Cardiac muscle cell (in vitro differentiated cells and primary cell): ENCODE data around the gene RAPGEF1. TPM values are rescaled to one million over a fixed set of nuclear protein-coding genes. Genes with fewer than 3 reads are reported as not detected.
A peak's percentile ranks its signal among the peaks of the same experiment; 100 is the strongest.

Experiments used
- DNase-seq, 2 donors: peaks; one replicate each; pipeline versions ENCODE4 v3.0.0 to v3.0.0-alpha.2; 2010 to 2017; ENCODE audit warnings: low read depth in 1 of 2, low spot score in 1 of 2
- H3K27ac ChIP-seq: fragments of 200-600 bp; sonication (generic); 2 replicates; pipeline ENCODE4 v1.5.1; 2016
- H3K27me3 ChIP-seq: fragments of 200-600 bp; sonication (generic); 2 replicates; pipeline ENCODE4 v1.6.0; 2016; ENCODE audit warnings: control low read depth
- H3K36me3 ChIP-seq: fragments of 200-600 bp; sonication (generic); 2 replicates; pipeline ENCODE4 v1.5.1; 2016; ENCODE audit warnings: control low read depth
- H3K4me1 ChIP-seq: fragments of 200-600 bp; sonication (generic); 2 replicates; pipeline ENCODE4 v1.8.1; 2017; ENCODE audit warnings: low read depth, mild to moderate bottlenecking, mixed run types
- H3K4me3 ChIP-seq: fragments of 200-600 bp; sonication (generic); 2 replicates; pipeline ENCODE4 v1.5.1; 2016; ENCODE audit warnings: mild to moderate bottlenecking
- H3K9me3 ChIP-seq: fragments of 200-600 bp; sonication (generic); 2 replicates; pipeline ENCODE4 v1.5.1; 2017; ENCODE audit warnings: low read depth, mild to moderate bottlenecking, control low read depth
- polyA plus RNA-seq: library from polyadenylated mRNA; unstranded; fragments of >200 nt; fragmentation: Nextera tagmentation; extraction: Ambion mirVana; gene quantifications from 2 replicates; pipeline ENCODE4 v1.2.1, GENCODE V29; 2016
- total RNA-seq: library from RNA; depleted of rRNA; stranded (reverse); fragments of >200 nt; gene quantifications from 2 replicates; pipeline ENCODE4 v1.2.3, GENCODE V29; 2016
- TF ChIP-seq, protein P1 (sequence below): IDR thresholded peaks from 2 replicates; pipeline ENCODE4 v1.5.1; 2012; ENCODE audit warnings: low read depth, mild to moderate bottlenecking, low read length

RAPGEF1 gene
- total and polyA plus RNA-seq, 2 experiments from 2014 or later: 42.1 to 51.1 TPM

DNA sequence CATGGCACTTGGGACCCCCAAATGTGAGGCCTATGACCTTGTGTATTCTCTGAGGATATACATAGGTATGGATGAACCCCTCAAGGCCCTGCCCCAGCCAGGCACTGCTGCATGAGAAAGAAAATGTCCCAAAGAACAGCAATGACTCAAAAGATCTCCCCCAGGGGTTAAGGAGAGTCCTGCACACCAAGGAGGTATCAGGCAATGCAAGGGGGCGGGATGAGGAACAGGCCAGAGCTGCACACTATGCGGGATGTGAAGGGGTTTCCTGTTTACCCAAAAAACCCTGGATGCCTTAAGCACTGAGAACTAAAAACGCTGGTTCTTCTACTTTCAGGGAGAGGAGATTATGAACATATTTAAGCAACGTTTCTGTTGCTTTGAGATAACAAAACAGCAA lies 3.4 kb downstream of the RAPGEF1 start:
- TF ChIP-seq, protein P1, sequence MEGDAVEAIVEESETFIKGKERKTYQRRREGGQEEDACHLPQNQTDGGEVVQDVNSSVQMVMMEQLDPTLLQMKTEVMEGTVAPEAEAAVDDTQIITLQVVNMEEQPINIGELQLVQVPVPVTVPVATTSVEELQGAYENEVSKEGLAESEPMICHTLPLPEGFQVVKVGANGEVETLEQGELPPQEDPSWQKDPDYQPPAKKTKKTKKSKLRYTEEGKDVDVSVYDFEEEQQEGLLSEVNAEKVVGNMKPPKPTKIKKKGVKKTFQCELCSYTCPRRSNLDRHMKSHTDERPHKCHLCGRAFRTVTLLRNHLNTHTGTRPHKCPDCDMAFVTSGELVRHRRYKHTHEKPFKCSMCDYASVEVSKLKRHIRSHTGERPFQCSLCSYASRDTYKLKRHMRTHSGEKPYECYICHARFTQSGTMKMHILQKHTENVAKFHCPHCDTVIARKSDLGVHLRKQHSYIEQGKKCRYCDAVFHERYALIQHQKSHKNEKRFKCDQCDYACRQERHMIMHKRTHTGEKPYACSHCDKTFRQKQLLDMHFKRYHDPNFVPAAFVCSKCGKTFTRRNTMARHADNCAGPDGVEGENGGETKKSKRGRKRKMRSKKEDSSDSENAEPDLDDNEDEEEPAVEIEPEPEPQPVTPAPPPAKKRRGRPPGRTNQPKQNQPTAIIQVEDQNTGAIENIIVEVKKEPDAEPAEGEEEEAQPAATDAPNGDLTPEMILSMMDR: no peak

DNA sequence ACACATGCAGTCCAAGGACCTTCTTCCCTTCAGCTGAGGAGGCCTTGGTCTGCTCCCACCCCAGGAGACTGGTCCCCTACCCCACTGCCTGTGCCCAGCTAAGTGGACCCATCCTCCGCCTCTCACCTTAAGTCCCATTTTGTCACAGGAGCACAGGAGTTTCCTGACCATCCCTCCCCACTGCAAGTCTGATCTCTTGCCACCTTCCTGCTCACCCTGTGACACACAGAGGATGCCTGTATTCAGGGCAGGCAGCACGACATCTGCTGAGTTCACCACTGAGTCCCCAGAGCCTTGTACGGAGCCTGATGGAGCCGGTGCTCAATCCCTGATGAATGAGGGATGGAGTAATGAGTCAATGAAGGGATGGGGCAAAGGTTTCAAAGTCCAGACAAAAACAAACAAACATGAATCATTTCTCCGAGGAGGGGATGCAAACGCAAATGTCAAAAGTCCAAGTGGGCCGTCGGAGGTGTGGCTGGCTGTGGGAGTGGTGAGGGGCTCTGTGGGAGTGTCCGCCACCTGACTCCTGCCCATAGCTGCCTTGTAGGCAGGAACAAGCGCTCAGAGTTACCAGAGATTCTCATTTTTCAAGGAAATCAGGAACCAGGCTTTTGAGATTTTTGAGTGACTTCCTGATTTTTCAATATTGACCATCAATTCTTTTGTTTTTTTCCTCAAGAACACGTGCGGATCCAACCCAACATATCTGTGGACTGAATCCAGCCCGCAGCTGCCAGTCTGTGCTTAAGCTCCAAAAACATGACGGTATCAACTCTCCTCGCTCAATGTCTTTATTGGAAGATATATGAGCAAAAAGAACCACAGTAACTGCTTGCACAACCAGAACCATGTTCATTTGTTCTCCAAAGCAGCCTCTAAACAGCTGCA lies 4.4 kb downstream of the RAPGEF1 start:
- TF ChIP-seq, protein P1: no peak
- no peaks in the 10 kb centered on the region for H3K27me3 ChIP-seq
- no peaks in the 10 kb centered on the region for H3K36me3 ChIP-seq
- no peak overlapping the region for H3K4me3 ChIP-seq
- no peak overlapping the region for H3K27ac ChIP-seq
- no peak for DNase-seq
- H3K4me1 ChIP-seq: peaks cover 17% of the 10 kb centered on the region
- H3K9me3 ChIP-seq: no peaks in the 10 kb centered on the region

More for the DNA sequence above, 3.4 kb downstream of the RAPGEF1 start:
- Histone ChIP-seq H3K36me3 (no peaks in the 10 kb centered on the region), H3K4me3 (no peak overlapping the region), H3K27me3 (no peaks in the 10 kb centered on the region), H3K4me1 (peaks cover 14% of the 10 kb centered on the region), H3K9me3 (no peaks in the 10 kb centered on the region), H3K27ac (no peak overlapping the region)
- no peak for DNase-seq

DNA sequence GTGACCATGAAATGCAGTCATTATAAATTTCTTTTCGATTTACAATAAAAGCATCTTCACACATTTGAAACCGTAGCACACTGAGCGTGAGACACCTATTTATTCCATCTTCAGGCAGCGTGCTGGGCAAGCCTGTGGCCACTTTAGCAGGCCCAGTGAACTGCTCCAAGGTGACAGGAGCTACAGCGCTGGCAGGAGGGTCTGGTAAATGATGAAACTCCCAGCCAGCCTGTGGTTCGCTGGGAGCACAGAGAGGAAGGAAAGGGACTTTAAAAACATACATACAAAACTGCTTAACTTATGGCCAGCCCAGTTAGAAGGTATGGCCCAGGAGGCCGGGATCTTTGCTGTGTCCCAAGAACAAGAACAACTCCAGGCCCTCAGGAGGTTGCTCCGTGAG lies 5.1 kb downstream of the RAPGEF1 start:
- Histone ChIP-seq H3K27ac (no peak overlapping the region), H3K4me1 (peaks cover 17% of the 10 kb centered on the region), H3K9me3 (no peaks in the 10 kb centered on the region), H3K4me3 (no peak overlapping the region), H3K27me3 (no peaks in the 10 kb centered on the region), H3K36me3 (no peaks in the 10 kb centered on the region)
- no peak for DNase-seq
- TF ChIP-seq, protein P1: no peak

DNA sequence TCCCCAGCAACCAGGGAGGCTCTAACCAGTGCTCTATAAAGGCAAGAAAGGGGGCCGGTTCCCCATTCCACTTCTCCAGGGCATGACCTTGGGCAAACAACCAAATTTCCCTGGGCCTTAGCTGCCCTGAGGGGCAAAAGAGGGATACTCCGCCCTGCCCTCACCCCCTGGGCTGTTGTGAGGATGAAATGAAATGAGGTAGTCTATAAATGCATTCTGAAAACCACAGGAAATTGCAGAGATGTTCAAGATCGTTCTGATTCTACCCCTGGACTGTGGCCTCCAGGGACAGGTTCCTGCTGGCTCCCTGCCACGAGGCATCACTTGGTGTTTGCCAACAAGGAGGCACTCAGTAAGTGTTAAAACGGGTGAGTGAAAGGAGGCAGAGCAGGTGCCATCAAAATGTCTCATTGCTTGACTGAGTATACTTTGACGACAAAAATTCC lies 5.7 kb downstream of the RAPGEF1 start:
- peak in 1 of 2 donors; percentile 51 for DNase-seq
- no peak overlapping the region for H3K27ac ChIP-seq
- H3K4me3 ChIP-seq: no peak overlapping the region
- no peaks in the 10 kb centered on the region for H3K36me3 ChIP-seq
- no peaks in the 10 kb centered on the region for H3K27me3 ChIP-seq
- H3K4me1 ChIP-seq: peaks cover 17% of the 10 kb centered on the region
- no peaks in the 10 kb centered on the region for H3K9me3 ChIP-seq
- TF ChIP-seq, protein P1: no peak

DNA sequence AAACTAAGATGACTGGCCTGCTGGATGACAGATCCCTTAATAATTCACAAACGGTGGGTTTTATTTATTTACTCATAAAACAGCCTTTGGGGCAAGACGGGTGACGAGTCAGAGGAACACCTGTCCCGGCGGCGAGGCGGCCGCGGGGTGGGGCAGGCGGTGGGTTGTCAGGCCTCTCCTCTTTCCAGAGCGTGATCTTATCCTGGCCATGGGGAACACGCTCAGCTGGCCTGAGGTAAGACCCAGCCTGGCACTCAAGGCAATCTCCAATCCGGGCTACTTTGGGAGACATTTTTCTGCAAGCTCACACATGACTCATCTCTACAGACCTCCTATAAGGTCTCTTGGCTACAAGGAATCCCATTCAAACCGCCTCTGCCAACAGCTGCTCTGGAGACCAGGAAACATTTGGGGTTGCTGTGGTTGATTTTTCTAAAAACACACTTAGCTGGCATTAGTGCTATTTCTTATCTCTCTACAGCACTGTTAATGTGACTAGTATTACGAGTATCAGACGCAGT lies 6.3 kb downstream of the RAPGEF1 start:
- TF ChIP-seq, protein P1: no peak
- Histone ChIP-seq H3K4me3 (no peak overlapping the region), H3K4me1 (peaks cover 14% of the 10 kb centered on the region), H3K9me3 (no peaks in the 10 kb centered on the region), H3K36me3 (no peaks in the 10 kb centered on the region), H3K27me3 (no peaks in the 10 kb centered on the region), H3K27ac (no peak overlapping the region)
- peak in 1 of 2 donors; percentile 97 for DNase-seq
